ENCODE measurements around the gene PRSS58. TPM values are rescaled to one million over a fixed set of nuclear protein-coding genes. Genes with fewer than 3 reads are reported as not detected.

Gene PRSS58
- total and polyA plus RNA-seq, 2 experiments from 2014 or later, result not detected

GRCh38 chr7:142279601-142280000 is 21.7 kb upstream of the PRSS58 start:
- no peaks in the 10 kb centered on the region for H3K27me3 ChIP-seq
- TF ChIP-seq CTCF (IDR thresholded peaks at IDR 0.05; ENCODE audit: low read depth, low read length), result no peak
- H3K4me1 ChIP-seq (ENCODE audit: low read depth), result no peaks in the 10 kb centered on the region
- DNase-seq (ENCODE audit: low read depth in 1 of 2, low spot score in 1 of 2), result no peak
- no peaks in the 10 kb centered on the region for H3K36me3 ChIP-seq
- no peaks in the 10 kb centered on the region for H3K9me3 ChIP-seq (ENCODE audit: low read depth)
- H3K4me3 ChIP-seq, result no peak overlapping the region
- H3K27ac ChIP-seq, result no peak overlapping the region

- H3K4me1 ChIP-seq (ENCODE audit: low read depth), result no peaks in the 10 kb centered on the region
- H3K27ac ChIP-seq, result no peak overlapping the region
- H3K4me3 ChIP-seq, result no peak overlapping the region
- no peaks in the 10 kb centered on the region for H3K27me3 ChIP-seq
- no peaks in the 10 kb centered on the region for H3K36me3 ChIP-seq
- no peaks in the 10 kb centered on the region for H3K9me3 ChIP-seq (ENCODE audit: low read depth)
- DNase-seq (ENCODE audit: low read depth in 1 of 2, low spot score in 1 of 2), result no peak
- no peak for TF ChIP-seq CTCF (IDR thresholded peaks at IDR 0.05; ENCODE audit: low read depth, low read length)
These were observed 17.2 kb upstream of the PRSS58 start for GRCh38 chr7:142275028-142275427.

- no peaks in the 10 kb centered on the region for H3K4me1 ChIP-seq (ENCODE audit: low read depth)
- H3K4me3 ChIP-seq, result no peak overlapping the region
- no peaks in the 10 kb centered on the region for H3K27me3 ChIP-seq
- no peaks in the 10 kb centered on the region for H3K9me3 ChIP-seq (ENCODE audit: low read depth)
- no peak overlapping the region for H3K27ac ChIP-seq
- no peaks in the 10 kb centered on the region for H3K36me3 ChIP-seq
- TF ChIP-seq CTCF (IDR thresholded peaks at IDR 0.05; ENCODE audit: low read depth, low read length), result no peak
- no peak for DNase-seq (ENCODE audit: low read depth in 1 of 2, low spot score in 1 of 2)
These were observed 15.0 kb upstream of the PRSS58 start for GRCh38 chr7:142272841-142273240.

GRCh38 chr7:142263598-142264380 is 5.9 kb upstream of the PRSS58 start:
- Histone ChIP-seq H3K4me3 (no peak overlapping the region), H3K27ac (no peak overlapping the region), H3K4me1 (ENCODE audit: low read depth) (no peaks in the 10 kb centered on the region), H3K27me3 (no peaks in the 10 kb centered on the region), H3K9me3 (ENCODE audit: low read depth) (no peaks in the 10 kb centered on the region), H3K36me3 (no peaks in the 10 kb centered on the region)
- TF ChIP-seq CTCF (IDR thresholded peaks at IDR 0.05; ENCODE audit: low read depth, low read length), result no peak
- peak in 1 of 2 donors; percentile 19 for DNase-seq (ENCODE audit: low read depth in 1 of 2, low spot score in 1 of 2)

GRCh38 chr7:142250705-142251104 is 7.2 kb downstream of the PRSS58 start:
- Histone ChIP-seq H3K9me3 (ENCODE audit: low read depth) (no peaks in the 10 kb centered on the region), H3K36me3 (no peaks in the 10 kb centered on the region), H3K4me1 (ENCODE audit: low read depth) (no peaks in the 10 kb centered on the region), H3K27me3 (no peaks in the 10 kb centered on the region), H3K4me3 (no peak overlapping the region), H3K27ac (no peak overlapping the region)
- TF ChIP-seq CTCF (IDR thresholded peaks at IDR 0.05; ENCODE audit: low read depth, low read length), result no peak
- DNase-seq (ENCODE audit: low read depth in 1 of 2, low spot score in 1 of 2), result no peak
